ENCODE results near the gene STC2. TPM values are rescaled to one million over a fixed set of nuclear protein-coding genes. Genes with fewer than 3 reads are reported as not detected.

The STC2 gene
- total RNA-seq, 1 experiment from 2014 or later, result 60.4 TPM

GRCh38 chr5:173319646-173320045 lies 8.6 kb downstream of the STC2 start:
- no peak for DNase-seq
- TF ChIP-seq CTCF (IDR thresholded peaks at IDR 0.05; ENCODE audit: unreplicated experiment), result no peak
- intact Hi-C loops (cut with micrococcal nuclease; ENCODE audit: unreplicated experiment), result loop anchor here (10.0 kb wide), 1 partner anchor 255 kb away; no protein-coding TSS in a partner anchor
- CTCF ChIA-PET, result no interaction called here
- BruUV-seq (replicated peaks), result no TSS peak
- Mint-ChIP-seq H3K27ac (ENCODE audit: unreplicated experiment) (peak overlapping the region; percentile 51), H3K4me3 (ENCODE audit: low read depth, unreplicated experiment) (no peak overlapping the region), H3K36me3 (ENCODE audit: insufficient read depth, unreplicated experiment) (peaks cover 98% of the 10 kb centered on the region), H3K4me1 (ENCODE audit: low read depth, unreplicated experiment) (peaks cover 9% of the 10 kb centered on the region), H3K27me3 (ENCODE audit: unreplicated experiment) (no peaks in the 10 kb centered on the region), H3K9me3 (ENCODE audit: low read depth, unreplicated experiment) (no peaks in the 10 kb centered on the region)

GRCh38 chr5:173318881-173319620 lies 9.2 kb downstream of the STC2 start:
- DNase-seq, result no peak
- Mint-ChIP-seq H3K9me3 (ENCODE audit: low read depth, unreplicated experiment) (no peaks in the 10 kb centered on the region), H3K27me3 (ENCODE audit: unreplicated experiment) (no peaks in the 10 kb centered on the region), H3K4me1 (ENCODE audit: low read depth, unreplicated experiment) (peaks cover 5% of the 10 kb centered on the region), H3K4me3 (ENCODE audit: low read depth, unreplicated experiment) (no peak overlapping the region), H3K27ac (ENCODE audit: unreplicated experiment) (peak overlapping the region; percentile 51), H3K36me3 (ENCODE audit: insufficient read depth, unreplicated experiment) (peaks cover 98% of the 10 kb centered on the region)
- no TSS peak for BruUV-seq (replicated peaks)
- CTCF ChIA-PET, result no interaction called here
- TF ChIP-seq CTCF (IDR thresholded peaks at IDR 0.05; ENCODE audit: unreplicated experiment), result no peak
- intact Hi-C loops (cut with micrococcal nuclease; ENCODE audit: unreplicated experiment), result no loop called here

- peaks cover 98% of the 10 kb centered on the region for H3K36me3 Mint-ChIP-seq (ENCODE audit: insufficient read depth, unreplicated experiment)
- H3K27me3 Mint-ChIP-seq (ENCODE audit: unreplicated experiment), result no peaks in the 10 kb centered on the region
- intact Hi-C loops (cut with micrococcal nuclease; ENCODE audit: unreplicated experiment), result no loop called here
- no peaks in the 10 kb centered on the region for H3K4me1 Mint-ChIP-seq (ENCODE audit: low read depth, unreplicated experiment)
- BruUV-seq (replicated peaks), result no TSS peak
- no peak for TF ChIP-seq CTCF (IDR thresholded peaks at IDR 0.05; ENCODE audit: unreplicated experiment)
- no peak for DNase-seq
- CTCF ChIA-PET, result no interaction called here
- no peaks in the 10 kb centered on the region for H3K9me3 Mint-ChIP-seq (ENCODE audit: low read depth, unreplicated experiment)
- H3K27ac Mint-ChIP-seq (ENCODE audit: unreplicated experiment), result no peak overlapping the region
- H3K4me3 Mint-ChIP-seq (ENCODE audit: low read depth, unreplicated experiment), result no peak overlapping the region
These were observed 9.9 kb downstream of the STC2 start for GRCh38 chr5:173318330-173318729.

- Mint-ChIP-seq H3K36me3 (ENCODE audit: insufficient read depth, unreplicated experiment) (peaks cover 96% of the 10 kb centered on the region), H3K27me3 (ENCODE audit: unreplicated experiment) (no peaks in the 10 kb centered on the region), H3K4me3 (ENCODE audit: low read depth, unreplicated experiment) (no peak overlapping the region), H3K4me1 (ENCODE audit: low read depth, unreplicated experiment) (no peaks in the 10 kb centered on the region), H3K27ac (ENCODE audit: unreplicated experiment) (no peak overlapping the region), H3K9me3 (ENCODE audit: low read depth, unreplicated experiment) (no peaks in the 10 kb centered on the region)
- intact Hi-C loops (cut with micrococcal nuclease; ENCODE audit: unreplicated experiment), result no loop called here
- no peak for TF ChIP-seq CTCF (IDR thresholded peaks at IDR 0.05; ENCODE audit: unreplicated experiment)
- no TSS peak for BruUV-seq (replicated peaks)
- DNase-seq, result no peak
- CTCF ChIA-PET, result no interaction called here
These were observed 10.4 kb downstream of the STC2 start for GRCh38 chr5:173317852-173318251.

Measured in Calu3 (cell line).